A549 (cell line): ENCODE results near the gene NDUFS3. TPM values are rescaled to one million over a fixed set of nuclear protein-coding genes. Genes with fewer than 3 reads are reported as not detected.
A peak's percentile ranks its signal among the peaks of the same experiment; 100 is the strongest.

Source experiments
- ATAC-seq, 2 experiments: fragments of 200-7000 bp in 1 of 2; fragments of >200 bp in 1 of 2; cut with Nextera tagmentation in 1 of 2; cut with Tn5 transposase in 1 of 2; 3 replicates each; pipeline versions ENCODE4 v1.8.0 to v1.9.1; 2018 to 2020; ENCODE audit warnings: mild to moderate bottlenecking in 1 of 2, moderate library complexity in 1 of 2
- CTCF ChIA-PET: fragments of 300-600 bp; sonication (Branson Sonifier 250); formaldehyde crosslinking; extraction: SDS; loops from one replicate; lab custom pipeline; 2021; ENCODE audit warnings: antibody characterized with exemption, inconsistent platforms; lab: Yijun Ruan, JAX
- POLR2A ChIA-PET: fragments of 350-600 bp; formaldehyde crosslinking; extraction: SDS; loops from one replicate; lab custom pipeline; 2021; ENCODE audit warnings: antibody characterized with exemption, inconsistent platforms; lab: Yijun Ruan, JAX
- DNase-seq, 2 experiments: peaks; one replicate each; pipeline versions ENCODE4 v3.0.0 to v3.0.0-alpha.2; 2011 to 2016; ENCODE audit warnings: low read depth in 1 of 2, low spot score in 1 of 2
- FAIRE-seq: peaks from 2 replicates; lab custom pipeline; 2011; peaks lifted over from hg19 to GRCh38; lab: Jason Lieb, UNC
- H3K27ac ChIP-seq, 2 experiments: fragments of >200 bp; sonication (Bioruptor Twin); formaldehyde crosslinking; 3 replicates each; pipeline ENCODE4 v1.5.1; 2016 to 2017
- H3K4me1 ChIP-seq: fragments of >200 bp; sonication (Bioruptor Twin); formaldehyde crosslinking; 3 replicates; pipeline ENCODE4 v1.6.1; 2016
- H3K4me2 ChIP-seq: fragments of >200 bp; sonication (Bioruptor Twin); formaldehyde crosslinking; 3 replicates; pipeline ENCODE4 v1.6.1; 2016
- H3K4me3 ChIP-seq: fragments of >200 bp; sonication (Bioruptor Twin); formaldehyde crosslinking; 3 replicates; pipeline ENCODE4 v1.5.1; 2016
- H3K9me3 ChIP-seq: fragments of >200 bp; sonication (Bioruptor Twin); formaldehyde crosslinking; 3 replicates; pipeline ENCODE4 v1.6.1; 2016
- BCL3 ChIP-seq: fragments of >200 bp; sonication (Bioruptor Twin); formaldehyde crosslinking; IDR thresholded peaks from 3 replicates; pipeline ENCODE4 v1.6.1; 2016
- BHLHE40 ChIP-seq: IDR thresholded peaks from 2 replicates; pipeline ENCODE4 v1.6.1; 2012; ENCODE audit warnings: low read depth, low read length, inconsistent platforms
- CBX2 ChIP-seq: fragments of 200-600 bp; sonication (generic); IDR thresholded peaks from 2 replicates; pipeline ENCODE4 v1.6.1; 2016; ENCODE audit warnings: low read depth, mild to moderate bottlenecking, borderline replicate concordance
- CEBPB ChIP-seq, 2 experiments: fragments of >200 bp in 1 of 2; sonication (Bioruptor Twin) in 1 of 2; formaldehyde crosslinking in 1 of 2; IDR thresholded peaks; 2 replicates each; pipeline ENCODE4 v1.6.1; 2012 to 2016
- EHF ChIP-seq: fragments of 250-450 bp; sonication (Bioruptor Pico); IDR thresholded peaks from 2 replicates; pipeline ENCODE4 v1.5.0; 2020; ENCODE audit warnings: mild to moderate bottlenecking
- ELK1 ChIP-seq: fragments of 150-350 bp; IDR thresholded peaks from 2 replicates; pipeline ENCODE4 v1.6.1; 2014; ENCODE audit warnings: low read depth, mild to moderate bottlenecking, low read length
- ESRRA ChIP-seq: fragments of 150-350 bp; IDR thresholded peaks from 2 replicates; pipeline ENCODE4 v1.6.1; 2014; ENCODE audit warnings: mild to moderate bottlenecking, low read length, borderline replicate concordance
- GATA3 ChIP-seq: IDR thresholded peaks from 2 replicates; pipeline ENCODE4 v1.6.1; 2012; ENCODE audit warnings: borderline replicate concordance
- HDAC2 ChIP-seq: fragments of 200-600 bp; sonication (generic); IDR thresholded peaks from 2 replicates; pipeline ENCODE4 v1.6.1; 2016
- HOXB13 ChIP-seq: fragments of 250-450 bp; sonication (Bioruptor Pico); IDR thresholded peaks from 2 replicates; pipeline ENCODE4 v1.5.0; 2020; ENCODE audit warnings: low read depth, mild to moderate bottlenecking, moderate library complexity
- HOXB5 ChIP-seq: fragments of 250-450 bp; sonication (Bioruptor Pico); IDR thresholded peaks from 2 replicates; pipeline ENCODE4 v1.5.0; 2020; ENCODE audit warnings: mild to moderate bottlenecking, moderate library complexity
- JUN ChIP-seq, 2 experiments: fragments of >200 bp; sonication (Bioruptor Twin); formaldehyde crosslinking; IDR thresholded peaks; 2 replicates in 1 of 2; 3 replicates in 1 of 2; pipeline ENCODE4 v1.6.1; 2016 to 2017
- KDM1A ChIP-seq: fragments of 200-600 bp; sonication (generic); IDR thresholded peaks from 2 replicates; pipeline ENCODE4 v1.6.1; 2016; ENCODE audit warnings: low read depth, mild to moderate bottlenecking
- KDM5A ChIP-seq: fragments of 200-600 bp; sonication (generic); IDR thresholded peaks from 2 replicates; pipeline ENCODE4 v1.6.1; 2016; ENCODE audit warnings: antibody characterized with exemption, mild to moderate bottlenecking
- MAFK ChIP-seq: fragments of 450-650 bp; IDR thresholded peaks from 2 replicates; pipeline ENCODE4 v1.6.1; 2014; ENCODE audit not compliant: partially characterized antibody
- MYC ChIP-seq: IDR thresholded peaks from 2 replicates; pipeline ENCODE4 v1.6.1; 2012; ENCODE audit warnings: mild to moderate bottlenecking, inconsistent platforms, low read length, improper control_type of control experiment, borderline replicate concordance
- NR3C1 ChIP-seq: fragments of >200 bp; sonication (Bioruptor Twin); formaldehyde crosslinking; IDR thresholded peaks from 3 replicates; pipeline ENCODE4 v1.6.1; 2017
- POLR2A ChIP-seq: IDR thresholded peaks from 2 replicates; pipeline ENCODE4 v1.6.1; 2012; ENCODE audit warnings: mild to moderate bottlenecking, low read length
- POLR2AphosphoS2 ChIP-seq: conservative IDR thresholded peaks from 2 replicates; pipeline ENCODE4 v1.6.1; 2012; ENCODE audit warnings: low read length, improper control_type of control experiment, inconsistent platforms
- RAD21 ChIP-seq, 2 experiments: fragments of >200 bp in 1 of 2; sonication (Bioruptor Twin) in 1 of 2; formaldehyde crosslinking in 1 of 2; IDR thresholded peaks in 1 of 2; conservative IDR thresholded peaks in 1 of 2; 2 replicates in 1 of 2; 3 replicates in 1 of 2; pipeline ENCODE4 v1.6.1; 2012 to 2018; ENCODE audit warnings: inconsistent platforms in 1 of 2
- RCOR1 ChIP-seq: fragments of 150-350 bp; IDR thresholded peaks from 2 replicates; pipeline ENCODE4 v1.6.1; 2014; ENCODE audit warnings: antibody characterized with exemption, low read length, low read depth
- RFX5 ChIP-seq: fragments of 450-650 bp; IDR thresholded peaks from 2 replicates; pipeline ENCODE4 v1.7.1; 2014; ENCODE audit warnings: antibody characterized with exemption, mild to moderate bottlenecking, moderate library complexity
- RNF2 ChIP-seq: fragments of 200-600 bp; sonication (generic); IDR thresholded peaks from 2 replicates; pipeline ENCODE4 v1.6.1; 2016; ENCODE audit warnings: low read depth, mild to moderate bottlenecking, antibody characterized with exemption, moderate library complexity, borderline replicate concordance
- SREBF2 ChIP-seq: fragments of 450-650 bp; IDR thresholded peaks from 2 replicates; pipeline ENCODE4 v1.6.1; 2014; ENCODE audit warnings: mild to moderate bottlenecking, moderate library complexity
- TFCP2L1 ChIP-seq: fragments of 250-450 bp; sonication (Bioruptor Pico); IDR thresholded peaks from 2 replicates; pipeline ENCODE4 v1.5.0; 2021; ENCODE audit warnings: mild to moderate bottlenecking
- ZNF302 ChIP-seq: fragments of 250-450 bp; sonication (Bioruptor Pico); IDR thresholded peaks from 2 replicates; pipeline ENCODE4 v1.9.0; 2021; ENCODE audit warnings: inconsistent platforms, mild to moderate bottlenecking, moderate library complexity
- WGBS: methylation state at CpG from one replicate; pipeline ENCODE4 v1.1.6; 2017; ENCODE audit errors: missing lambda C conversion rate; 5-methylcytosine and 5-hydroxymethylcytosine counted together
- polyA plus RNA-seq, 4 experiments: library from polyadenylated mRNA; depleted of rRNA in 3 of 4; stranded (reverse); fragments of >200 nt; fragmentation: RNase III in 1 of 4; extraction: RNeasy Plus Mini Kit Qiagen cat#74134 plus additional on column Dnase treatment in 1 of 4; gene quantifications; 2 replicates in 3 of 4; 3 replicates in 1 of 4; pipeline ENCODE4 v1.2.3, GENCODE V29; 2011 to 2017
- TF ChIP-seq, protein P1 (sequence below): fragments of >200 bp; sonication (Bioruptor Twin); formaldehyde crosslinking; IDR thresholded peaks from 3 replicates; pipeline ENCODE4 v1.5.1; 2016
- TF ChIP-seq, protein P2 (sequence below): fragments of 450-650 bp; IDR thresholded peaks from 2 replicates; pipeline ENCODE4 v1.6.1; 2014; ENCODE audit warnings: antibody characterized with exemption
- TF ChIP-seq, protein P3 (sequence below): IDR thresholded peaks from 2 replicates; pipeline ENCODE4 v1.6.1; 2012

NDUFS3 gene
- polyA plus RNA-seq, 2 of the 4 experiments (the other 2 are of a cell fraction): 142 to 156 TPM

DNA sequence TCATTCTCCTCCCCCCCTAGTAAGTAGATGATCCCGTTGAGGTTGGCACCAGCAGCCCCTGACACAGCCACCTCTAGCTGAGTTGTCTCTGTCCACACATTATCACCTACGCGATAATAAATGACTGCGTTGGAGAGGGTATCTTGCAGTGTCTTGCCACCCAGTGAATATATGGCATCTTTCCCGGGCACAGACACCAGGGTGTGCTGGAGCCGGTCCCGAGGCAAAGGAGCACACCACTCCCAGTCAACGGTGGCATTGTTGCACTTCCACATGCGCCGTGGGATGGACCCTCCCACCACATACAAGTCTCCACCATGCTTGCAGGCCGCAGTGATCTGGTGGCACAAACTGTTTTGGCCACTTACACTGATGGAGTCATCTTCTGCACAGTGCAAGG lies 5.6 kb upstream of the NDUFS3 start:
- H3K4me3 ChIP-seq: no peak overlapping the region
- ATAC-seq (no peak; a peak in 1 of 6 replicates), FAIRE-seq (no peak), DNase-seq (no peak)
- no peak for TF ChIP-seq ELK1
- TF ChIP-seq EHF (CRISPR knock-in tag): no peak
- TF ChIP-seq, protein P1, sequence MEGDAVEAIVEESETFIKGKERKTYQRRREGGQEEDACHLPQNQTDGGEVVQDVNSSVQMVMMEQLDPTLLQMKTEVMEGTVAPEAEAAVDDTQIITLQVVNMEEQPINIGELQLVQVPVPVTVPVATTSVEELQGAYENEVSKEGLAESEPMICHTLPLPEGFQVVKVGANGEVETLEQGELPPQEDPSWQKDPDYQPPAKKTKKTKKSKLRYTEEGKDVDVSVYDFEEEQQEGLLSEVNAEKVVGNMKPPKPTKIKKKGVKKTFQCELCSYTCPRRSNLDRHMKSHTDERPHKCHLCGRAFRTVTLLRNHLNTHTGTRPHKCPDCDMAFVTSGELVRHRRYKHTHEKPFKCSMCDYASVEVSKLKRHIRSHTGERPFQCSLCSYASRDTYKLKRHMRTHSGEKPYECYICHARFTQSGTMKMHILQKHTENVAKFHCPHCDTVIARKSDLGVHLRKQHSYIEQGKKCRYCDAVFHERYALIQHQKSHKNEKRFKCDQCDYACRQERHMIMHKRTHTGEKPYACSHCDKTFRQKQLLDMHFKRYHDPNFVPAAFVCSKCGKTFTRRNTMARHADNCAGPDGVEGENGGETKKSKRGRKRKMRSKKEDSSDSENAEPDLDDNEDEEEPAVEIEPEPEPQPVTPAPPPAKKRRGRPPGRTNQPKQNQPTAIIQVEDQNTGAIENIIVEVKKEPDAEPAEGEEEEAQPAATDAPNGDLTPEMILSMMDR: no peak
- TF ChIP-seq GATA3: no peak
- no peak for TF ChIP-seq RAD21 (conservative IDR thresholded peaks at IDR 0.05 in 1 of 2, IDR thresholded peaks at IDR 0.05 in 1 of 2)
- TF ChIP-seq ZNF302: no peak
- no peak for TF ChIP-seq JUN (IDR thresholded peaks at IDR 0.05)
- no peak for TF ChIP-seq BHLHE40
- TF ChIP-seq SREBF2: no peak
- TF ChIP-seq ESRRA: no peak
- TF ChIP-seq KDM1A: no peak
- TF ChIP-seq CBX2: no peak
- TF ChIP-seq POLR2A: no peak
- no peak for TF ChIP-seq RCOR1
- TF ChIP-seq MAFK: no peak
- ChIA-PET CTCF (interaction anchor here (0.7 to 1.7 kb wide), 3 partner anchors 9 to 20 kb away, joined by 4 to 6 read pairs (median 4); partner anchors contain the start of gene PTPMT1), POLR2A (interaction anchor here (1.1 kb wide), 1 partner anchor 8 kb away, joined by 4 read pairs; the partner anchor contains the start of gene PTPMT1)
- H3K27ac ChIP-seq: no peak overlapping the region
- H3K4me1 ChIP-seq: peaks cover 12% of the 10 kb centered on the region
- H3K4me2 ChIP-seq: no peak overlapping the region
- H3K9me3 ChIP-seq: no peaks in the 10 kb centered on the region
- WGBS: 89% methylated on average over 11 of the region's 11 CpGs

GRCh38 chr11:47577460-47578041 lies 1.3 kb upstream of the NDUFS3 start:
- H3K9me3 ChIP-seq: no peaks in the 10 kb centered on the region
- WGBS: 71% methylated on average over 13 of the region's 13 CpGs
- peak overlapping the region; percentile 88 for H3K4me2 ChIP-seq
- CTCF ChIA-PET: interaction anchor here (0.5 to 3.1 kb wide), 6 partner anchors 8 to 699 kb away, joined by 4 to 17 read pairs (median 4); partner anchors contain the start of gene CELF1
- ATAC-seq: no peak
- H3K4me1 ChIP-seq: peaks cover 20% of the 10 kb centered on the region
- TF ChIP-seq TFCP2L1 (CRISPR knock-in tag) (no peak), KDM5A (no peak), HDAC2 (no peak)
- TF ChIP-seq, protein P2, sequence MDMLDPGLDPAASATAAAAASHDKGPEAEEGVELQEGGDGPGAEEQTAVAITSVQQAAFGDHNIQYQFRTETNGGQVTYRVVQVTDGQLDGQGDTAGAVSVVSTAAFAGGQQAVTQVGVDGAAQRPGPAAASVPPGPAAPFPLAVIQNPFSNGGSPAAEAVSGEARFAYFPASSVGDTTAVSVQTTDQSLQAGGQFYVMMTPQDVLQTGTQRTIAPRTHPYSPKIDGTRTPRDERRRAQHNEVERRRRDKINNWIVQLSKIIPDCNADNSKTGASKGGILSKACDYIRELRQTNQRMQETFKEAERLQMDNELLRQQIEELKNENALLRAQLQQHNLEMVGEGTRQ: no peak
- TF ChIP-seq, all 56 proteins: peak for 0
- FAIRE-seq (no peak), DNase-seq (no peak)
- POLR2A ChIA-PET: interaction anchor here (0.9 to 2.0 kb wide), 3 partner anchors 12 to 151 kb away, joined by 3 to 6 read pairs (median 3); partner anchors contain the start of genes AGBL2, PSMC3 and PTPMT1
- Histone ChIP-seq H3K27ac (peak overlapping the region in 1 of 2 experiments; percentile 96; a peak in 4 of 6 replicates), H3K4me3 (peak overlapping the region; percentile 88)

DNA sequence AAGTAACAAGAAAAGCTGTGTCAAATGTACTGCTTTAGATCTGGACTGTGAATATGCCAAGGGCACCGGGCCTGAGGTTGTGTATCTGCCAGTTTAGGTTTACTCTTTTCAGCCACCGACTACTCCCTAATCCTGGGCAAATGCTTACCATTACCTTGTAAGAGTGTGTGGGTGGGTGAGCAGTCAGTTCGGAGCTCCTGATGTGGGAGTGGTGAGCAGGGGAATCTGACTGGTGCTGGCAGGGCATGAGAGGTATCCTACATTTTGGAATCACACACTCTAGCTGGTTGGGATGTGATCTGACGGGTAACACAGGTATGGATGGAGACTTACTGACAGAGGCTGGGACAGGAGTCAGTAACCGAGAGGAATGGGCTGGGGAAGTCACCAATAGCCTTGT lies 5.0 kb downstream of the NDUFS3 start:
- no peaks in the 10 kb centered on the region for H3K9me3 ChIP-seq
- no peak for FAIRE-seq
- H3K4me1 ChIP-seq: peaks cover 8% of the 10 kb centered on the region; the same call in 2 of the 3 replicates
- H3K4me3 ChIP-seq: no peak overlapping the region
- DNase-seq: no peak
- ChIA-PET CTCF (no interaction called here), POLR2A (no interaction called here)
- WGBS: 88% methylated on average over 5 of the region's 5 CpGs
- ATAC-seq: no peak
- no peak overlapping the region for H3K27ac ChIP-seq
- H3K4me2 ChIP-seq: no peak overlapping the region
- TF ChIP-seq NR3C1 (no peak), EHF (CRISPR knock-in tag) (no peak), MYC (no peak), KDM1A (no peak), JUN (IDR thresholded peaks at IDR 0.05) (no peak), RFX5 (no peak), RNF2 (no peak), CBX2 (no peak), POLR2AphosphoS2 (no peak), CEBPB (IDR thresholded peaks at IDR 0.05) (no peak), HOXB13 (CRISPR knock-in tag) (no peak), HOXB5 (CRISPR knock-in tag) (no peak), BCL3 (no peak)
- TF ChIP-seq, protein P3, sequence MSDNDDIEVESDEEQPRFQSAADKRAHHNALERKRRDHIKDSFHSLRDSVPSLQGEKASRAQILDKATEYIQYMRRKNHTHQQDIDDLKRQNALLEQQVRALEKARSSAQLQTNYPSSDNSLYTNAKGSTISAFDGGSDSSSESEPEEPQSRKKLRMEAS: no peak
- TF ChIP-seq, protein P2: no peak
